ENCODE data around the gene HINT1. TPM values are rescaled to one million over a fixed set of nuclear protein-coding genes. Genes with fewer than 3 reads are reported as not detected.
A peak's percentile ranks its signal among the peaks of the same experiment; 100 is the strongest.

The HINT1 gene
- total RNA-seq, 2 donors from 2014 or later = 174 to 239 TPM

- TF ChIP-seq CTCF (conservative IDR thresholded peaks at IDR 0.05) = no peak
- H3K36me3 Mint-ChIP-seq (ENCODE audit: low read depth) = no peaks in the 10 kb centered on the region
- Histone ChIP-seq H3K27ac (ENCODE audit: low read depth, low read length) (no peak within 1 kb of the TSS), H3K4me3 (ENCODE audit: low read length) (peak within 1 kb of the TSS; percentile 93), H3K36me3 (ENCODE audit: control insufficient read depth, insufficient read depth, low read length) (no peaks in the 10 kb centered on the region), H3K9ac (ENCODE audit: extremely low read depth, low read length, poor library complexity, severe bottlenecking) (peak within 1 kb of the TSS; percentile 66), H3K9me3 (ENCODE audit: control insufficient read depth, low read length) (no peaks in the 10 kb centered on the region), H3K4me1 (ENCODE audit: control insufficient read depth, insufficient read depth, low read length) (peaks cover 4% of the 10 kb centered on the region), H3K27me3 (ENCODE audit: control insufficient read depth, insufficient read depth, low read length, poor library complexity, severe bottlenecking) (no peaks in the 10 kb centered on the region)
- 0 to 2% methylated on average over 25 to 42 of the region's 42 CpGs for WGBS, 2 experiments (ENCODE audit: insufficient coverage in 1 of 2, insufficient read length in 1 of 2)
- peak within 1 kb of the TSS; percentile 94 for H3K27ac Mint-ChIP-seq
- no peaks in the 10 kb centered on the region for H3K9me3 Mint-ChIP-seq
- H3K4me3 Mint-ChIP-seq = peak within 1 kb of the TSS; percentile 88
- peaks cover 5% of the 10 kb centered on the region for H3K4me1 Mint-ChIP-seq
- DNase-seq = peak; percentile 99
- H3K27me3 Mint-ChIP-seq (ENCODE audit: insufficient read depth) = no peaks in the 10 kb centered on the region
These were observed 5.7 kb upstream of the HINT1 start, which contains the start of gene LYRM7 for GRCh38 chr5:131170540-131171275. LYRM7 (plus strand) TSS chr5:131170944; CDS start chr5:131171021, 77 bp downstream.

- Mint-ChIP-seq H3K4me1 (peaks cover 9% of the 10 kb centered on the region), H3K4me3 (peak overlapping the region; percentile 88), H3K27me3 (ENCODE audit: insufficient read depth) (no peaks in the 10 kb centered on the region), H3K9me3 (no peaks in the 10 kb centered on the region), H3K36me3 (ENCODE audit: low read depth) (no peaks in the 10 kb centered on the region), H3K27ac (peak overlapping the region; percentile 94)
- H3K9me3 ChIP-seq (ENCODE audit: control insufficient read depth, low read length) = no peaks in the 10 kb centered on the region
- peaks cover 4% of the 10 kb centered on the region for H3K4me1 ChIP-seq (ENCODE audit: control insufficient read depth, insufficient read depth, low read length)
- peak overlapping the region; percentile 93 for H3K4me3 ChIP-seq (ENCODE audit: low read length)
- H3K27ac ChIP-seq (ENCODE audit: low read depth, low read length) = no peak overlapping the region
- no peak for TF ChIP-seq CTCF (conservative IDR thresholded peaks at IDR 0.05)
- peak overlapping the region; percentile 66 for H3K9ac ChIP-seq (ENCODE audit: extremely low read depth, low read length, poor library complexity, severe bottlenecking)
- H3K27me3 ChIP-seq (ENCODE audit: control insufficient read depth, insufficient read depth, low read length, poor library complexity, severe bottlenecking) = no peaks in the 10 kb centered on the region
- no peaks in the 10 kb centered on the region for H3K36me3 ChIP-seq (ENCODE audit: control insufficient read depth, insufficient read depth, low read length)
- 42 to 55% methylated on average over 11 to 16 of the region's 16 CpGs for WGBS, 2 experiments (ENCODE audit: insufficient coverage in 1 of 2, insufficient read length in 1 of 2)
- no peak for DNase-seq
These were observed 4.9 kb upstream of the HINT1 start for GRCh38 chr5:131169810-131170539.

- no peak for DNase-seq
- Histone ChIP-seq H3K4me3 (ENCODE audit: low read length) (no peak overlapping the region), H3K27ac (ENCODE audit: low read depth, low read length) (no peak overlapping the region), H3K4me1 (ENCODE audit: control insufficient read depth, insufficient read depth, low read length) (peaks cover 4% of the 10 kb centered on the region), H3K9me3 (ENCODE audit: control insufficient read depth, low read length) (no peaks in the 10 kb centered on the region), H3K27me3 (ENCODE audit: control insufficient read depth, insufficient read depth, low read length, poor library complexity, severe bottlenecking) (no peaks in the 10 kb centered on the region), H3K9ac (ENCODE audit: extremely low read depth, low read length, poor library complexity, severe bottlenecking) (no peak overlapping the region), H3K36me3 (ENCODE audit: control insufficient read depth, insufficient read depth, low read length) (peaks cover under 1% of the 10 kb centered on the region)
- H3K27me3 Mint-ChIP-seq (ENCODE audit: insufficient read depth) = no peaks in the 10 kb centered on the region
- no peaks in the 10 kb centered on the region for H3K9me3 Mint-ChIP-seq
- no peak overlapping the region for H3K4me3 Mint-ChIP-seq
- no peak overlapping the region for H3K27ac Mint-ChIP-seq
- 72 to 92% methylated on average over 3 to 5 of the region's 5 CpGs for WGBS, 2 experiments (ENCODE audit: insufficient coverage in 1 of 2, insufficient read length in 1 of 2)
- no peak for TF ChIP-seq CTCF (conservative IDR thresholded peaks at IDR 0.05)
- peaks cover 8% of the 10 kb centered on the region for H3K36me3 Mint-ChIP-seq (ENCODE audit: low read depth)
- H3K4me1 Mint-ChIP-seq = peaks cover 14% of the 10 kb centered on the region
These were observed 2.6 kb upstream of the HINT1 start for GRCh38 chr5:131167615-131168014.

Measured in endodermal cell (in vitro differentiated cells).